Bone marrow (tissue), 2 donors: ENCODE results near the gene GJA4.
"Not testable (repeated sequence)": the region's sequence is repeated elsewhere in the genome, so short reads cannot be mapped to it uniquely, and the experiment has no call there.

ENCODE experiments used
- DNase-seq, 2 donors: peaks; one replicate each; lab custom pipeline; 2025; lab: John Stamatoyannopoulos, UW

GJA4 gene

GRCh38 chr1:34770891-34771504, 21.8 kb upstream of the GJA4 start:
- DNase-seq: no peak

- no peak for DNase-seq
Observed at GRCh38 chr1:34771573-34772371, 21.0 kb upstream of the GJA4 start.

GRCh38 chr1:34773114-34773513, 19.7 kb upstream of the GJA4 start:
- DNase-seq: not testable (repeated sequence)

- DNase-seq: no peak
Observed at GRCh38 chr1:34774957-34775356, 17.8 kb upstream of the GJA4 start.

- DNase-seq: no peak
Observed at GRCh38 chr1:34776911-34777310, 15.9 kb upstream of the GJA4 start.

- no peak for DNase-seq
Observed at GRCh38 chr1:34777519-34778321, 15.1 kb upstream of the GJA4 start.

GRCh38 chr1:34778381-34778780, 14.4 kb upstream of the GJA4 start:
- DNase-seq: no peak

- DNase-seq: no peak
Observed at GRCh38 chr1:34779005-34779404, 13.8 kb upstream of the GJA4 start.

- no peak for DNase-seq
Observed at GRCh38 chr1:34779526-34779925, 13.3 kb upstream of the GJA4 start.

GRCh38 chr1:34779962-34780361, 12.8 kb upstream of the GJA4 start:
- no peak for DNase-seq

GRCh38 chr1:34780528-34780927, 12.3 kb upstream of the GJA4 start:
- no peak for DNase-seq

GRCh38 chr1:34781071-34781843, 11.5 kb upstream of the GJA4 start, which contains the start of gene GJB3:
GJB3 (plus strand) TSS chr1:34781214; CDS start chr1:34784763, 3,549 bp downstream.
- DNase-seq: no peak

- DNase-seq: no peak
Observed at GRCh38 chr1:34781844-34782391, 10.9 kb upstream of the GJA4 start.

GRCh38 chr1:34784751-34785221, 8.0 kb upstream of the GJA4 start:
- no peak for DNase-seq

- no peak for DNase-seq
Observed at GRCh38 chr1:34785231-34785874, 7.4 kb upstream of the GJA4 start.

GRCh38 chr1:34785875-34786470, 6.8 kb upstream of the GJA4 start:
- DNase-seq: no peak

GRCh38 chr1:34786521-34787325, 6.1 kb upstream of the GJA4 start:
- DNase-seq: peak; percentile 10 to 51

GRCh38 chr1:34787461-34788420, 5.1 kb upstream of the GJA4 start:
- DNase-seq: no peak

GRCh38 chr1:34790985-34791384, 1.8 kb upstream of the GJA4 start:
- DNase-seq: no peak
